Omental fat pad (tissue), 4 donors: Measurements from ENCODE around the gene MARK2. TPM values are rescaled to one million over a fixed set of nuclear protein-coding genes. Genes with fewer than 3 reads are reported as not detected.
A peak's percentile ranks its signal among the peaks of the same experiment; 100 is the strongest.

Source experiments
- ATAC-seq: fragments of 150-250 bp; one replicate; pipeline ENCODE4 v1.9.1; 2016; ENCODE audit warnings: mild to moderate bottlenecking, moderate library complexity; ENCODE audit not compliant: low FRiP score
- DNase-seq: peaks from one replicate; pipeline ENCODE4 v3.0.0-alpha.2; 2019; ENCODE audit warnings: low spot score
- total RNA-seq, 4 donors: library from RNA; depleted of rRNA; stranded (reverse); fragments of >200 nt; gene quantifications; one replicate each; pipeline ENCODE4 v1.1.0, GENCODE V29; 2016
- TF ChIP-seq, protein P1 (sequence below), 3 donors: fragments of 450-650 bp; IDR thresholded peaks; one replicate each; pipeline ENCODE4 v1.5.1; 2016 to 2017; ENCODE audit warnings: antibody characterized with exemption in 3 of 3, mild to moderate bottlenecking in 3 of 3, moderate library complexity in 2 of 3

Gene MARK2
- total RNA-seq, 4 donors from 2014 or later: 14.8 to 27.1 (median 23.4) TPM

- TF ChIP-seq, protein P1, sequence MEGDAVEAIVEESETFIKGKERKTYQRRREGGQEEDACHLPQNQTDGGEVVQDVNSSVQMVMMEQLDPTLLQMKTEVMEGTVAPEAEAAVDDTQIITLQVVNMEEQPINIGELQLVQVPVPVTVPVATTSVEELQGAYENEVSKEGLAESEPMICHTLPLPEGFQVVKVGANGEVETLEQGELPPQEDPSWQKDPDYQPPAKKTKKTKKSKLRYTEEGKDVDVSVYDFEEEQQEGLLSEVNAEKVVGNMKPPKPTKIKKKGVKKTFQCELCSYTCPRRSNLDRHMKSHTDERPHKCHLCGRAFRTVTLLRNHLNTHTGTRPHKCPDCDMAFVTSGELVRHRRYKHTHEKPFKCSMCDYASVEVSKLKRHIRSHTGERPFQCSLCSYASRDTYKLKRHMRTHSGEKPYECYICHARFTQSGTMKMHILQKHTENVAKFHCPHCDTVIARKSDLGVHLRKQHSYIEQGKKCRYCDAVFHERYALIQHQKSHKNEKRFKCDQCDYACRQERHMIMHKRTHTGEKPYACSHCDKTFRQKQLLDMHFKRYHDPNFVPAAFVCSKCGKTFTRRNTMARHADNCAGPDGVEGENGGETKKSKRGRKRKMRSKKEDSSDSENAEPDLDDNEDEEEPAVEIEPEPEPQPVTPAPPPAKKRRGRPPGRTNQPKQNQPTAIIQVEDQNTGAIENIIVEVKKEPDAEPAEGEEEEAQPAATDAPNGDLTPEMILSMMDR (IDR thresholded peaks at IDR 0.05): no peak
- DNase-seq: no peak
- peak; percentile 19 for ATAC-seq
These were observed 99.0 kb downstream of the MARK2 start for GRCh38 chr11:63937713-63938478.

DNA sequence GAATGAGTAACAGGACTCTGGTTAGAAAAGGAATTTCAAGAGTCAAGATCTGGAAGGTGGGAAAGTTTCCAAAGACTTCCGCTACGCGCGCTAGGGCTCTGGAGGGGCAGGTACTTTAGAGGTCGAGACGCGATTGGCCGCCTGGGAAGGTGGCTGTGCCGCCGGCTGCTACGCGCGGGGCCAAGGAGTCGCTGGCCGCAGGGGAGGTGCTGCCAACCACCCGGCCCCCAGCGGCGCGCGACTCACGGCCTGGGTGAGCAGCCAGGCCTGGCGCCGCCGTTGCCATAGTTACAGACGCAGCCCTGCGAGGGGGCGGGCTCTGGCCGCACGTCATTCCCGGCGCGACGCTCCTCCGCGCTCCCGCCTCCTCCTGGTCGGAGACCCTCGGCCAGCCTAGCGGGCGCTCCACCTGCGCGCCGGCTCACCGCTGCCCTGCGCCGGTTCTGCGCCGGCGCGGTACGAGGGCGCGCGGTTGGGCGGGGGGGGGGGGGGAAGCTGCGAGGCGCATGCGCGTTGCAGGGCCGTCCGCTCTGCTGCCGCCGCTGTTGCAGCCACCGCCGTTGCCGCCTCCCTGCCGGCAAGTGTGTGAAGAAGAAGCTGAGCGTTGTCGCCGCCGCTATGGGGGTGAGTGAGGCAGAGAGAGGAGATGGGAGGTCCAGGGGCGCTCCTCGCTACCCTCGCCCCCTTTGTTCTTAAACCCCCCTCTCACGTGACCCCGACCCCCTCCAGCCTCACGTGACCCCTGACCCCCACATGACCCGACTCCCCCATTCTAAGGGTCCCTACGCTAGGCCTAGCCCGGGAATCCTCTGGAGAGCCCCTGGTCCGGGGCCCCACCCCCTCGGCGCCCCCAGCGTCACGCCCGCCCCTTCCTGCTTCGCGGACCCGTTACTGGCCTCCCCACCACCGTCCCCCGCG is 99.8 kb downstream of the MARK2 start, which contains the start of gene NAA40:
Gene NAA40, plus strand, starts transcription at position 524 of the 918 bp plus-strand sequence. Its CDS starts 95 bp downstream, at position 619.
- TF ChIP-seq, protein P1 (IDR thresholded peaks at IDR 0.05): no peak
- DNase-seq (peak; percentile 65), ATAC-seq (peak; percentile 98)

GRCh38 chr11:63939397-63939891 is 100.5 kb downstream of the MARK2 start:
- ATAC-seq: no peak
- TF ChIP-seq, protein P1 (IDR thresholded peaks at IDR 0.05): no peak
- no peak for DNase-seq

DNA sequence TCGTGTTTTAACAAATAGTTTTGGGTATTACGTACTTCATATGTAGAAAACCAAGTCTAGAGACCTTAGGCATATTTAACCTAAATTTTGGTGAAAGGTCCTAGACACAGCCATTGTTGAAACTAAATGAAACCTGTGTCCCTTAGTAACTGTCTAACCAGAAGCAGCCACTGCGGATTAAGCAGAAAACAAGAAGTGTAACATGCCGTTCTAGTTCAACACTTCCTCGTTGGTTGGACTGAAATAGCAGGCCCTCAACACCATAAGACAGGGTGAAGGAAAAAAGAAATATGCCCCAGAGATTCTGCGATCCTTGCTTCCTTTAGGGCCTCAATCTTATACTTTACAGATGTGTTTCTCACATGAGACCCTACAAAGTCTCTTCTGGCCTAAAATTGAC is 101.9 kb downstream of the MARK2 start:
- TF ChIP-seq, protein P1 (IDR thresholded peaks at IDR 0.05): no peak
- ATAC-seq (no peak), DNase-seq (no peak)

GRCh38 chr11:63941901-63942300 is 103.0 kb downstream of the MARK2 start:
- no peak for DNase-seq
- TF ChIP-seq, protein P1 (IDR thresholded peaks at IDR 0.05): no peak
- no peak for ATAC-seq

DNA sequence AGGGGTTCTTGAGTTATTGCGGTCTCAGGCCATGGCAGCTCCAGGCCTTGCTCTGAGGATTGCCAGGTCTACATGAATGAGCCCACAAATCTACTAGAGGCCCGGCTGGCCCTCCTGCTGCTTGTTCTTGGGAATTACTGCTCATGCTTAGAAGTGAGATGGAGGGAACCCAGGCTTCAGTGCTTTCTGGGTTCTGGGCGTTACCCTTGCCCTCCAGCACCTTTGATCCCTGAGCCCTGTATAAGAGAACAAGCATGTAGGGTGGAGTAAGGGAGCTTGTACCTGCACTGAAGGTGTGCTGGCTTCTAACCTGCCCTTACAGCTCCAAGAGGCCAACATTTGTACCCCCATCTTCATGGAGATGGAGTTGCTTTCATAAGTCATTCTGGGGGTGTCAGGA is 103.9 kb downstream of the MARK2 start:
- TF ChIP-seq, protein P1 (IDR thresholded peaks at IDR 0.05): no peak
- no peak for ATAC-seq
- no peak for DNase-seq
